Neural cell (in vitro differentiated cells): ENCODE measurements around the gene FAM168A. TPM values are rescaled to one million over a fixed set of nuclear protein-coding genes. Genes with fewer than 3 reads are reported as not detected.

Experiments used
- H2AFZ ChIP-seq: fragments of 200-600, 300-800 bp; sonication (generic), shearing (Covaris generic); 2 replicates; pipeline ENCODE4 v1.6.0; 2014; ENCODE audit warnings: low read depth, mild to moderate bottlenecking, antibody characterized with exemption, low read length, moderate library complexity
- H3F3A ChIP-seq: fragments of 200-600 bp; shearing (Covaris generic); 2 replicates; pipeline ENCODE4 v1.6.1; 2016; ENCODE audit warnings: mild to moderate bottlenecking, moderate library complexity, mixed read lengths, antibody characterized with exemption, low read length; ENCODE audit not compliant: insufficient read depth, poor library complexity, severe bottlenecking
- H3K27ac ChIP-seq: fragments of 200-600, 300-800 bp; sonication (generic), shearing (Covaris generic); 2 replicates; pipeline ENCODE4 v1.5.1; 2014; ENCODE audit warnings: mild to moderate bottlenecking, low read length, moderate library complexity
- H3K27me3 ChIP-seq: fragments of 300-800, 200-600 bp; sonication (generic), shearing (Covaris generic); 2 replicates; pipeline ENCODE4 v1.6.0; 2014; ENCODE audit warnings: mild to moderate bottlenecking, low read depth, low read length, moderate library complexity; ENCODE audit not compliant: insufficient read depth
- H3K36me3 ChIP-seq: fragments of 300-800, 200-600 bp; sonication (generic), shearing (Covaris generic); 2 replicates; pipeline ENCODE4 v1.5.1; 2014; ENCODE audit warnings: mild to moderate bottlenecking, antibody characterized with exemption, low read length, moderate library complexity; ENCODE audit not compliant: insufficient read depth
- H3K4me2 ChIP-seq: fragments of 300-800, 200-600 bp; sonication (generic), shearing (Covaris generic); 2 replicates; pipeline ENCODE4 v1.6.0; 2014; ENCODE audit warnings: mild to moderate bottlenecking, low read length
- H3K4me3 ChIP-seq: fragments of 300-800, 200-600 bp; sonication (generic), shearing (Covaris generic); 2 replicates; pipeline ENCODE4 v1.5.1; 2014; ENCODE audit warnings: mild to moderate bottlenecking, low read length, moderate library complexity
- H3K79me2 ChIP-seq: fragments of 200-600 bp; shearing (Covaris generic); replicated peaks from 2 replicates; pipeline ENCODE4 v1.6.0; 2014; ENCODE audit warnings: mild to moderate bottlenecking, low read length, moderate library complexity; ENCODE audit not compliant: insufficient read depth
- H3K9ac ChIP-seq: fragments of 300-800, 200-600 bp; sonication (generic), shearing (Covaris generic); 2 replicates; pipeline ENCODE4 v1.6.1; 2016; ENCODE audit warnings: mild to moderate bottlenecking, low read length, mixed read lengths
- H3K9me2 ChIP-seq: fragments of 200-600 bp; shearing (Covaris generic); 2 replicates; pipeline ENCODE4 v1.6.1; 2016; ENCODE audit warnings: mild to moderate bottlenecking, low read length, mixed read lengths; ENCODE audit not compliant: insufficient read depth
- H3K9me3 ChIP-seq: fragments of 200-600, 300-800 bp; sonication (generic), shearing (Covaris generic); 2 replicates; pipeline ENCODE4 v1.6.1; 2016; ENCODE audit warnings: mild to moderate bottlenecking, mixed run types, low read length, moderate library complexity, mixed read lengths
- H4K20me1 ChIP-seq: fragments of 200-600 bp; shearing (Covaris generic); 2 replicates; pipeline ENCODE4 v1.6.1; 2016; ENCODE audit warnings: mild to moderate bottlenecking, mixed run types; ENCODE audit not compliant: insufficient read depth
- CTCF ChIP-seq: fragments of 450-650 bp; IDR thresholded peaks from 2 replicates; pipeline ENCODE4 v1.5.1; 2014; ENCODE audit warnings: antibody characterized with exemption, mild to moderate bottlenecking, moderate library complexity; ENCODE audit not compliant: poor library complexity, severe bottlenecking
- EP300 ChIP-seq: fragments of 450-650 bp; conservative IDR thresholded peaks from 2 replicates; pipeline ENCODE4 v1.6.1; 2014; ENCODE audit warnings: antibody characterized with exemption, mild to moderate bottlenecking, moderate library complexity; ENCODE audit not compliant: poor library complexity, severe bottlenecking
- EZH2 ChIP-seq: fragments of 200-600, 300-800 bp; shearing (Covaris generic), sonication (generic); IDR thresholded peaks from 2 replicates; pipeline ENCODE4 v1.6.1; 2014; ENCODE audit warnings: antibody characterized with exemption, low read length, borderline replicate concordance, mild to moderate bottlenecking; ENCODE audit not compliant: insufficient read depth, poor library complexity, severe bottlenecking
- MXI1 ChIP-seq: fragments of 450-650 bp; conservative IDR thresholded peaks from 2 replicates; pipeline ENCODE4 v1.6.1; 2014; ENCODE audit warnings: antibody characterized with exemption, mild to moderate bottlenecking; ENCODE audit not compliant: poor library complexity, severe bottlenecking
- POLR2AphosphoS5 ChIP-seq: IDR thresholded peaks from 2 replicates; pipeline ENCODE4 v1.6.1; 2012
- RAD21 ChIP-seq: fragments of 450-650 bp; conservative IDR thresholded peaks from 2 replicates; pipeline ENCODE4 v1.6.1; 2014; ENCODE audit warnings: antibody characterized with exemption, mild to moderate bottlenecking, moderate library complexity
- REST ChIP-seq: IDR thresholded peaks from 2 replicates; pipeline ENCODE4 v1.6.1; 2012; ENCODE audit warnings: borderline replicate concordance
- SMC3 ChIP-seq: fragments of 450-650 bp; conservative IDR thresholded peaks from 2 replicates; pipeline ENCODE4 v1.6.1; 2014; ENCODE audit warnings: antibody characterized with exemption, mild to moderate bottlenecking, moderate library complexity; ENCODE audit not compliant: poor library complexity
- TAF1 ChIP-seq: IDR thresholded peaks from 2 replicates; pipeline ENCODE4 v1.6.1; 2012; ENCODE audit warnings: low read depth
- polyA plus RNA-seq: library from polyadenylated mRNA; depleted of rRNA; stranded (reverse); fragments of >200 nt; gene quantifications from 2 replicates; pipeline ENCODE4 v1.2.3, GENCODE V29; 2014

FAM168A gene
- polyA plus RNA-seq, 1 donor from 2014 or later, result 67.3 TPM

- no peak overlapping the region for H3K9ac ChIP-seq
- H2AFZ ChIP-seq, result no peak overlapping the region
- H3K9me3 ChIP-seq, result no peaks in the 10 kb centered on the region
- no peak overlapping the region for H3K4me3 ChIP-seq
- H3K4me2 ChIP-seq, result no peak overlapping the region
- no peaks in the 10 kb centered on the region for H4K20me1 ChIP-seq
- H3K27ac ChIP-seq, result no peak overlapping the region
- H3K9me2 ChIP-seq, result no peaks in the 10 kb centered on the region
- H3K79me2 ChIP-seq, result no peaks in the 10 kb centered on the region
- no peaks in the 10 kb centered on the region for H3K36me3 ChIP-seq
- H3K27me3 ChIP-seq, result no peaks in the 10 kb centered on the region
- no peak for TF ChIP-seq CTCF
- no peak for TF ChIP-seq POLR2AphosphoS5
- no peak for TF ChIP-seq SMC3
- no peaks in the 10 kb centered on the region for H3F3A ChIP-seq
These were observed 14.8 kb upstream of the FAM168A start for GRCh38 chr11:73612601-73613140.

GRCh38 chr11:73598719-73599379 is 937 bp upstream of the FAM168A start:
- Histone ChIP-seq H3K4me3 (peak overlapping the region; percentile 91), H4K20me1 (no peaks in the 10 kb centered on the region), H3K27me3 (no peaks in the 10 kb centered on the region), H3F3A (no peaks in the 10 kb centered on the region), H3K4me2 (peak overlapping the region; percentile 47), H3K36me3 (no peaks in the 10 kb centered on the region), H3K27ac (peak overlapping the region; percentile 98), H2AFZ (peak overlapping the region; percentile 53), H3K9me2 (no peaks in the 10 kb centered on the region), H3K9me3 (no peaks in the 10 kb centered on the region), H3K9ac (peak overlapping the region; percentile 97), H3K79me2 (peaks cover 37% of the 10 kb centered on the region)
- no peak for TF ChIP-seq CTCF
- TF ChIP-seq RAD21, result no peak
- TF ChIP-seq EZH2, result no peak
- no peak for TF ChIP-seq MXI1
- TF ChIP-seq SMC3, result no peak
- TF ChIP-seq REST, result no peak
- TF ChIP-seq TAF1, result no peak
- no peak for TF ChIP-seq POLR2AphosphoS5
- TF ChIP-seq EP300, result no peak
